Skeletal muscle satellite cell (primary cell): ENCODE measurements around the gene WBP1L.
"Not testable (repeated sequence)": the region's sequence is repeated elsewhere in the genome, so short reads cannot be mapped to it uniquely, and the experiment has no call there.

Source experiments
- H3K27me3 ChIP-seq: 2 replicates; pipeline ENCODE4 v1.7.0; 2013; ENCODE audit warnings: low read length; ENCODE audit not compliant: control insufficient read depth, insufficient read depth
- H3K36me3 ChIP-seq: 2 replicates; pipeline ENCODE4 v1.7.0; 2013; ENCODE audit warnings: mild to moderate bottlenecking, control low read depth, low read length; ENCODE audit not compliant: insufficient read depth
- H3K4me1 ChIP-seq: 2 replicates; pipeline ENCODE4 v1.7.0; 2013; ENCODE audit warnings: low read length; ENCODE audit not compliant: control insufficient read depth, insufficient read depth
- H3K4me2 ChIP-seq: 2 replicates; pipeline ENCODE4 v1.7.0; 2013; ENCODE audit warnings: mild to moderate bottlenecking, low read length
- H3K4me3 ChIP-seq: 2 replicates; pipeline ENCODE4 v1.7.0; 2013; ENCODE audit warnings: low read length
- H3K9ac ChIP-seq: 2 replicates; pipeline ENCODE4 v1.7.0; 2013; ENCODE audit warnings: mild to moderate bottlenecking, low read depth, low read length, moderate library complexity
- H3K9me3 ChIP-seq: replicated peaks from 2 replicates; pipeline ENCODE4 v1.7.0; 2013; ENCODE audit warnings: mild to moderate bottlenecking, control low read depth, low read length

Gene WBP1L

GRCh38 chr10:102723989-102724388 is 19.8 kb upstream of the WBP1L start:
- Histone ChIP-seq H3K9me3 (no peaks in the 10 kb centered on the region), H3K4me1 (peaks cover 10% of the 10 kb centered on the region), H3K4me3 (no peak overlapping the region), H3K36me3 (no peaks in the 10 kb centered on the region), H3K27me3 (no peaks in the 10 kb centered on the region), H3K9ac (no peak overlapping the region), H3K4me2 (no peak overlapping the region)

GRCh38 chr10:102726274-102726673 is 17.5 kb upstream of the WBP1L start:
- no peaks in the 10 kb centered on the region for H3K27me3 ChIP-seq
- H3K9me3 ChIP-seq, result no peaks in the 10 kb centered on the region
- no peak overlapping the region for H3K4me2 ChIP-seq
- no peak overlapping the region for H3K4me3 ChIP-seq
- no peaks in the 10 kb centered on the region for H3K36me3 ChIP-seq
- H3K9ac ChIP-seq, result no peak overlapping the region
- H3K4me1 ChIP-seq, result peaks cover 10% of the 10 kb centered on the region

DNA sequence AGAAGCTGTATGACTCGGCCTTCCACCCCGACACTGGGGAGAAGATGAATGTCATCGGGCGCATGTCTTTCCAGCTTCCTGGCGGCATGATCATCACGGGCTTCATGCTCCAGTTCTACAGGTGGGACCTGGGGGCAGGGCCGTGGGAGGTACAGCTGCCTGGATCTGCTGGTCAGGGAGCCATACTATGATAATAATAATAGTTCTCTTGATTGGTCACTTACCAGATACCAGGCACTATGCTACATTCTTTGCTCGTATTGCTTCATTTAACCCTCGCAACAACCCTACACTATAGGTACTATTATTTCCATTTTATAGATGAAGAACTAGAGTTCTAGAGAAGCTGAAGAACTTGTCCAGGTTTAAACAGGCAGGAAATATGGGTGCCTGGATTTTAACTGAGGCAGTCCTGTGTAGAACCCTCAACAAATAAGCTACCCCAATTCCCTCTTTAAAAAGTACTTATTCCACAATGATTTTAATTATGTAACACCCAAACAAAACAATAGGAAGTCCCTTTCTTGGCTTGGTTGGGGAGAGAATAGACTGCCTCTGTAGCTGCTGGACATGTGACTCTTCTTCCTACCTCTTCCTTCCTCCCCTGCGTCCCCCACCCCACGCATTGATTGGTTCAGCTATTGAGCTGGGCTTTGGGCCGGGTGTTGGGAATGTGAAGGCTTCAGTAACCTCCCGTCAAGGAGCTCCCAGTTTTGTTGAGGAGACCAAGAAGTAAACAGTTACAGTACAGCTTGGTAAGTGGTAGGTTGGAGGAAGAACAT is 16.5 kb upstream of the WBP1L start:
- Histone ChIP-seq H3K4me1 (peaks cover 10% of the 10 kb centered on the region), H3K4me2 (no peak overlapping the region), H3K4me3 (no peak overlapping the region), H3K36me3 (no peaks in the 10 kb centered on the region), H3K9ac (no peak overlapping the region), H3K9me3 (no peaks in the 10 kb centered on the region), H3K27me3 (no peaks in the 10 kb centered on the region)

GRCh38 chr10:102729029-102730026 is 14.4 kb upstream of the WBP1L start:
- Histone ChIP-seq H3K9me3 (no peaks in the 10 kb centered on the region), H3K4me1 (peaks cover 10% of the 10 kb centered on the region), H3K27me3 (no peaks in the 10 kb centered on the region), H3K4me3 (no peak overlapping the region), H3K4me2 (no peak overlapping the region), H3K36me3 (peaks cover 3% of the 10 kb centered on the region), H3K9ac (no peak overlapping the region)

GRCh38 chr10:102731222-102731800 is 12.4 kb upstream of the WBP1L start:
- Histone ChIP-seq H3K4me3 (no peak overlapping the region), H3K4me1 (peaks cover 7% of the 10 kb centered on the region), H3K9ac (no peak overlapping the region), H3K4me2 (no peak overlapping the region), H3K27me3 (no peaks in the 10 kb centered on the region), H3K9me3 (no peaks in the 10 kb centered on the region), H3K36me3 (peaks cover 3% of the 10 kb centered on the region)

DNA sequence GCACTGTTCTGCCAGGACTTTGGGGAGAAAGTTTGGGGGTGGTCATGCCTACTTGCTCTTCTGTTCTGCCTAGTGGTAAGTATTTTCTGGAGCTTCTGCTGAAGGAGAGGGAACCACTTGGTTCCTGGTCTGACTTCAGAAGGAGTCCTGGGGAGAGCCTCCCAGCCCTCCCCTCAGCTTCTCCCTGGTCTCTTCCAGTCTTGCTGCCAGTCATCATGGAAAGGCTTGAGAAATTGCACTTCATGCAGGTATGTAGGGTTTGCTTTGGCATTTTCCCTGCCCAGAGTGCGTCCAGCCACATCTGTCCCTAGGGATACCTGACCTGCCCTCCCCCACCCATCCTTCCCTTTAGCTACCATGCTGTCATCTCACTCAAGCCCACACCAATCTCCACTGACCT is 11.1 kb upstream of the WBP1L start:
- Histone ChIP-seq H3K36me3 (peaks cover 3% of the 10 kb centered on the region), H3K4me3 (no peak overlapping the region), H3K4me1 (no peaks in the 10 kb centered on the region), H3K4me2 (no peak overlapping the region), H3K9me3 (no peaks in the 10 kb centered on the region), H3K27me3 (no peaks in the 10 kb centered on the region), H3K9ac (no peak overlapping the region)

DNA sequence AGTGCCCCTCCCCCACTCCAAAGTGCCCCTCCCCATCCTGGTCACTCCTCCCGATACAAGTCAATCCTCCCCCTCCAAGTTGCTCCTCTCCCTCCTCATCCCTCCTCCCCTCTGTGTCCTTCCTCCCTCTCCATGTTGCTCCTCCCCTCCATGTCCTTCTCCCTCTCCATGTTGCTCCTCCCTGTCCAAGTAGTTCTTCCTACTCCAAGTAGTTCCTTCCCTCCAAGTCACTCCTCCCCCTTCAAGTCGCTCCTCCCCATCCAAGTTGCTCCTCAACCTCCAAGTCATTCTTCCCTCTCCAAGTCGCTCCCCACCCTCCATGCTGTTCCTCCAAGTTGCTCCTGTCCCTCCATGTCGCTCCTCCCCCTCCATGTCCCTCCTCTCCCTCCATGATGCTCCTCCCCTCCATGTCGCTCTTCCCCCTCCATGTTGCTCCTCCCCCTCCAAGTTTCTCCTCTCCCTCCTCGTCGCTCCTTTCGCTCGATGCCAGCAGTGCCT is 8.6 kb upstream of the WBP1L start:
- Histone ChIP-seq H3K9me3 (no peaks in the 10 kb centered on the region), H3K4me2 (no peak overlapping the region), H3K27me3 (no peaks in the 10 kb centered on the region), H3K9ac (no peak overlapping the region), H3K4me3 (no peak overlapping the region), H3K4me1 (no peaks in the 10 kb centered on the region), H3K36me3 (peaks cover 3% of the 10 kb centered on the region)

DNA sequence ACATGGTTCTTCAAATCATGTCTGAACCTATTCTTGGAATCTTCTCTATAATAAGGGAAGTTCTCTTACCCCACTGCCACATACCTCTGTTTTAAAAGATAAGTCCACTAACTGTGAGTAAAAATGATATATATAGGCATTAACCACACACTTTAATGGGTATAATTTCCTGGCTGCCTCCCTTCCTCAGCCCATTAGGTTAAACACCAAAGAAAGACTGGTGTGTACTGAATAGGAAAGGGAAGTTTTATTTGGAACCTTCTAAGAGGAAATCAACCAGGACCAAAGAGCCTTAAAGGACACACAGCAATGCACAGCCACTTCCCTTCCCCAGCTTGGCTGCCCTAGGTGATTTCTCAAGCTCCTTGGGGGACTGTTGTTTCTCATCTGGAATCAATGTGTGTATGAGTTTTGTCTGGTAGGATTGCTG is 5.0 kb upstream of the WBP1L start:
- H3K4me2 ChIP-seq, result no peak overlapping the region
- H3K9me3 ChIP-seq, result no peaks in the 10 kb centered on the region
- no peaks in the 10 kb centered on the region for H3K36me3 ChIP-seq
- no peak overlapping the region for H3K4me3 ChIP-seq
- H3K4me1 ChIP-seq, result peaks cover 5% of the 10 kb centered on the region
- H3K27me3 ChIP-seq, result no peaks in the 10 kb centered on the region
- no peak overlapping the region for H3K9ac ChIP-seq

- no peaks in the 10 kb centered on the region for H3K9me3 ChIP-seq
- no peak overlapping the region for H3K4me3 ChIP-seq
- H3K4me1 ChIP-seq, result peaks cover 11% of the 10 kb centered on the region
- no peak overlapping the region for H3K9ac ChIP-seq
- H3K36me3 ChIP-seq, result no peaks in the 10 kb centered on the region
- H3K27me3 ChIP-seq, result no peaks in the 10 kb centered on the region
- no peak overlapping the region for H3K4me2 ChIP-seq
Observed at GRCh38 chr10:102740229-102740628, 3.5 kb upstream of the WBP1L start.

GRCh38 chr10:102741726-102742237 is 2.0 kb upstream of the WBP1L start:
- H3K27me3 ChIP-seq, result no peaks in the 10 kb centered on the region
- H3K9ac ChIP-seq, result no peak overlapping the region
- no peak overlapping the region for H3K4me2 ChIP-seq
- H3K4me3 ChIP-seq, result no peak overlapping the region
- no peaks in the 10 kb centered on the region for H3K9me3 ChIP-seq
- peaks cover 22% of the 10 kb centered on the region for H3K4me1 ChIP-seq
- no peaks in the 10 kb centered on the region for H3K36me3 ChIP-seq

DNA sequence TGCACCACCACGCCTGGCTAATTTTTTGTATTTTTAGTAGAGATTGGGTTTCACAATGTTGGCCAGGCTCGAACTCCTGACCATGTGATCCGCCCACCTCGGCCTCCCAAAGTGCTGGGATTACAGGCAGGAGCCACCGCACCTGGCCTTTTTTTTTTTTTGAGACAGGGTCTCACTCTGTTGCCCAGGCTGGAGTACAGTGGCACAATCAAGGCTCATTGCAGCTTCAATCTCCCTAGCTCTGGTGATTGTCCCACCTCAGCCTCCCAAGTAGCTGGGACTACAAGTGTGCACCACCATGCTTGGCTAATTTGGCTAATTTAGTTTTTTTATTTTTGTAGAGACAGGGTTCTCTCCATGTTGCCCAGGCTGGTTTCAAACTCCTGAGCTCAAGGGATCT is 1.4 kb upstream of the WBP1L start:
- peaks cover 22% of the 10 kb centered on the region for H3K4me1 ChIP-seq
- H3K9ac ChIP-seq, H3K36me3 ChIP-seq, H3K9me3 ChIP-seq, H3K27me3 ChIP-seq, H3K4me3 ChIP-seq, H3K4me2 ChIP-seq: not testable (repeated sequence)
